HepG2 (cell line): ENCODE data around the gene UBAC1. TPM values are rescaled to one million over a fixed set of nuclear protein-coding genes. Genes with fewer than 3 reads are reported as not detected.

Experiments
- ASH2L ChIP-seq: fragments of 300-600, 200-600 bp; sonication (generic); IDR thresholded peaks from 2 replicates; pipeline ENCODE4 v1.7.0; 2017; ENCODE audit warnings: low read depth, mild to moderate bottlenecking, moderate library complexity, mixed read lengths, low read length; ENCODE audit not compliant: insufficient read length
- ERF ChIP-seq: IDR thresholded peaks from 2 replicates; pipeline ENCODE4 v1.6.1; 2018; ENCODE audit warnings: missing biosample characterization, missing genetic modification reagents
- MZF1 ChIP-seq: sonication (generic); formaldehyde crosslinking; IDR thresholded peaks from 2 replicates; pipeline ENCODE4 v1.8.1; 2023; ENCODE audit warnings: mild to moderate bottlenecking, missing genetic modification reagents, borderline replicate concordance
- NFYB ChIP-seq: sonication (generic); formaldehyde crosslinking; IDR thresholded peaks from 2 replicates; pipeline ENCODE4 v1.4.0; 2020; ENCODE audit warnings: missing genetic modification reagents
- SSRP1 ChIP-seq: IDR thresholded peaks from 2 replicates; pipeline ENCODE4 v1.6.1; 2016; ENCODE audit warnings: control low read depth
- TARDBP ChIP-seq: sonication (generic); formaldehyde crosslinking; IDR thresholded peaks from 2 replicates; pipeline ENCODE4 v1.8.0; 2022; ENCODE audit warnings: mild to moderate bottlenecking, missing genetic modification reagents
- ZBTB7B ChIP-seq: sonication (generic); formaldehyde crosslinking; IDR thresholded peaks from 2 replicates; pipeline ENCODE4 v1.4.0; 2020; ENCODE audit warnings: missing genetic modification reagents
- ZEB1 ChIP-seq: IDR thresholded peaks from 2 replicates; pipeline ENCODE4 v1.6.1; 2012; ENCODE audit warnings: mild to moderate bottlenecking, low read depth, inconsistent platforms; ENCODE audit not compliant: insufficient replicate concordance
- ZMYM3 ChIP-seq: sonication (generic); formaldehyde crosslinking; IDR thresholded peaks from 2 replicates; pipeline ENCODE4 v1.5.1; 2020; ENCODE audit warnings: mild to moderate bottlenecking, missing genetic modification reagents
- ZNF121 ChIP-seq: sonication (generic); formaldehyde crosslinking; IDR thresholded peaks from 2 replicates; pipeline ENCODE4 v1.5.0; 2020; ENCODE audit warnings: mild to moderate bottlenecking, missing genetic modification reagents
- ZNF263 ChIP-seq: sonication (generic); formaldehyde crosslinking; IDR thresholded peaks from 2 replicates; pipeline ENCODE4 v1.4.0; 2020; ENCODE audit warnings: missing genetic modification reagents
- ZNF264 ChIP-seq: sonication (generic); formaldehyde crosslinking; IDR thresholded peaks from 2 replicates; pipeline ENCODE4 v1.4.0; 2020; ENCODE audit warnings: missing genetic modification reagents
- ZNF501 ChIP-seq: sonication (generic); formaldehyde crosslinking; IDR thresholded peaks from 2 replicates; pipeline ENCODE4 v1.5.1; 2020; ENCODE audit warnings: mild to moderate bottlenecking, moderate library complexity, missing genetic modification reagents
- polyA plus RNA-seq, 8 experiments: library from polyadenylated mRNA; depleted of rRNA in 3 of 8; stranded (reverse) in 7 of 8; unstranded in 1 of 8; fragments of >200 nt; fragmentation: Illumina TruSeq in 4 of 8; extraction: Trizol in 4 of 8; gene quantifications; 2 replicates each; pipeline versions ENCODE4 v1.2.1 to v1.2.3, GENCODE V29; 2011 to 2016; ENCODE audit warnings: low read depth in 4 of 8, missing spikeins in 1 of 8, mixed read lengths in 1 of 8; ENCODE audit not compliant: insufficient read depth in 1 of 8
- total RNA-seq, 5 experiments: library from RNA; depleted of rRNA; stranded (reverse); fragments of >200 nt; fragmentation: Illumina TruSeq; extraction: Trizol; gene quantifications; 2 replicates each; pipeline ENCODE4 v1.2.3, GENCODE V29; 2016; ENCODE audit warnings: low read depth in 1 of 5
- TF ChIP-seq, protein P1 (sequence below): sonication (generic); formaldehyde crosslinking; conservative IDR thresholded peaks from 2 replicates; pipeline ENCODE4 v1.4.0; 2020; ENCODE audit warnings: missing genetic modification reagents
- TF ChIP-seq, protein P2 (sequence below): sonication (generic); formaldehyde crosslinking; IDR thresholded peaks from 2 replicates; pipeline ENCODE4 v1.5.1; 2020; ENCODE audit warnings: missing genetic modification reagents, mild to moderate bottlenecking, borderline replicate concordance
- TF ChIP-seq, protein P3 (sequence below): sonication (generic); formaldehyde crosslinking; IDR thresholded peaks from 2 replicates; pipeline ENCODE4 v1.5.1; 2020; ENCODE audit warnings: mild to moderate bottlenecking, missing genetic modification reagents
- TF ChIP-seq, protein P4 (sequence below): sonication (generic); formaldehyde crosslinking; IDR thresholded peaks from 2 replicates; pipeline ENCODE4 v1.4.0; 2020; ENCODE audit warnings: mild to moderate bottlenecking, missing genetic modification reagents
- TF ChIP-seq, protein P5 (sequence below): sonication (generic); formaldehyde crosslinking; IDR thresholded peaks from 2 replicates; pipeline ENCODE4 v1.5.0; 2020; ENCODE audit warnings: mild to moderate bottlenecking, missing genetic modification reagents

The UBAC1 gene
- total and polyA plus RNA-seq, 2 of the 13 experiments (the other 11 are each of a cell fraction or from before 2014, with no cell fraction given) = 32.2 to 34.1 TPM

DNA sequence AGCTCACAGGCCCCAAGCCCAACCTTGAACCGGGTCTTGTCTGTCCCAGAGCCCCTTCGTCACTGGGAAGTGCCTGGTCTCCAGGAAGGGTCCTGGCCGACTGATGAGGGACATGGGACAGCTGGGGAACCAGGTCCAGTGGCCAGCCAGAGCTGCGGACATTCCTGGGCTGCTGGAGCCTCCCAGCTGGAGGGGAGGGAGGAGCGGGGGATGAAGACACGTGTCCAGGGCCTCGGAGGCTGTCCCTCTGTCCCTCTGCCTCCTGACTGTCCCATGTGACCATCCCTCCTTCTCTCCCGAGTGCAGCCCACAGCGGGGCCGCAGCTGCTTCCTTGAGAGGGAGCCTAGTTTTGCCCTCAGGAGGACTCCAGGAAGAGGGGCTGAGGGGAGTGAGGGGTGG is 41.7 kb upstream of the UBAC1 start (continued):
- TF ChIP-seq ZBTB7B (CRISPR knock-in tag) (no peak; the same call in 1 of the 2 replicates), NFYB (CRISPR knock-in tag) (no peak), ASH2L (no peak), TARDBP (CRISPR knock-in tag) (no peak), SSRP1 (CRISPR knock-in tag) (no peak), ZNF263 (CRISPR knock-in tag) (peak; percentile 75), ZNF121 (CRISPR knock-in tag) (0 out of 2 replicates have a peak, but pooled peaks have one; percentile 24), ZMYM3 (peak; percentile 35; the same call in 1 of the 2 replicates), ERF (CRISPR knock-in tag) (no peak), ZNF501 (CRISPR knock-in tag) (no peak), ZEB1 (no peak), ZNF264 (CRISPR knock-in tag) (no peak), MZF1 (no peak)
- TF ChIP-seq, protein P1, sequence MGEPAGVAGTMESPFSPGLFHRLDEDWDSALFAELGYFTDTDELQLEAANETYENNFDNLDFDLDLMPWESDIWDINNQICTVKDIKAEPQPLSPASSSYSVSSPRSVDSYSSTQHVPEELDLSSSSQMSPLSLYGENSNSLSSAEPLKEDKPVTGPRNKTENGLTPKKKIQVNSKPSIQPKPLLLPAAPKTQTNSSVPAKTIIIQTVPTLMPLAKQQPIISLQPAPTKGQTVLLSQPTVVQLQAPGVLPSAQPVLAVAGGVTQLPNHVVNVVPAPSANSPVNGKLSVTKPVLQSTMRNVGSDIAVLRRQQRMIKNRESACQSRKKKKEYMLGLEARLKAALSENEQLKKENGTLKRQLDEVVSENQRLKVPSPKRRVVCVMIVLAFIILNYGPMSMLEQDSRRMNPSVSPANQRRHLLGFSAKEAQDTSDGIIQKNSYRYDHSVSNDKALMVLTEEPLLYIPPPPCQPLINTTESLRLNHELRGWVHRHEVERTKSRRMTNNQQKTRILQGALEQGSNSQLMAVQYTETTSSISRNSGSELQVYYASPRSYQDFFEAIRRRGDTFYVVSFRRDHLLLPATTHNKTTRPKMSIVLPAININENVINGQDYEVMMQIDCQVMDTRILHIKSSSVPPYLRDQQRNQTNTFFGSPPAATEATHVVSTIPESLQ (CRISPR knock-in tag) = no peak
- TF ChIP-seq, protein P2, sequence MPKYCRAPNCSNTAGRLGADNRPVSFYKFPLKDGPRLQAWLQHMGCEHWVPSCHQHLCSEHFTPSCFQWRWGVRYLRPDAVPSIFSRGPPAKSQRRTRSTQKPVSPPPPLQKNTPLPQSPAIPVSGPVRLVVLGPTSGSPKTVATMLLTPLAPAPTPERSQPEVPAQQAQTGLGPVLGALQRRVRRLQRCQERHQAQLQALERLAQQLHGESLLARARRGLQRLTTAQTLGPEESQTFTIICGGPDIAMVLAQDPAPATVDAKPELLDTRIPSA = no peak
- TF ChIP-seq, protein P3, sequence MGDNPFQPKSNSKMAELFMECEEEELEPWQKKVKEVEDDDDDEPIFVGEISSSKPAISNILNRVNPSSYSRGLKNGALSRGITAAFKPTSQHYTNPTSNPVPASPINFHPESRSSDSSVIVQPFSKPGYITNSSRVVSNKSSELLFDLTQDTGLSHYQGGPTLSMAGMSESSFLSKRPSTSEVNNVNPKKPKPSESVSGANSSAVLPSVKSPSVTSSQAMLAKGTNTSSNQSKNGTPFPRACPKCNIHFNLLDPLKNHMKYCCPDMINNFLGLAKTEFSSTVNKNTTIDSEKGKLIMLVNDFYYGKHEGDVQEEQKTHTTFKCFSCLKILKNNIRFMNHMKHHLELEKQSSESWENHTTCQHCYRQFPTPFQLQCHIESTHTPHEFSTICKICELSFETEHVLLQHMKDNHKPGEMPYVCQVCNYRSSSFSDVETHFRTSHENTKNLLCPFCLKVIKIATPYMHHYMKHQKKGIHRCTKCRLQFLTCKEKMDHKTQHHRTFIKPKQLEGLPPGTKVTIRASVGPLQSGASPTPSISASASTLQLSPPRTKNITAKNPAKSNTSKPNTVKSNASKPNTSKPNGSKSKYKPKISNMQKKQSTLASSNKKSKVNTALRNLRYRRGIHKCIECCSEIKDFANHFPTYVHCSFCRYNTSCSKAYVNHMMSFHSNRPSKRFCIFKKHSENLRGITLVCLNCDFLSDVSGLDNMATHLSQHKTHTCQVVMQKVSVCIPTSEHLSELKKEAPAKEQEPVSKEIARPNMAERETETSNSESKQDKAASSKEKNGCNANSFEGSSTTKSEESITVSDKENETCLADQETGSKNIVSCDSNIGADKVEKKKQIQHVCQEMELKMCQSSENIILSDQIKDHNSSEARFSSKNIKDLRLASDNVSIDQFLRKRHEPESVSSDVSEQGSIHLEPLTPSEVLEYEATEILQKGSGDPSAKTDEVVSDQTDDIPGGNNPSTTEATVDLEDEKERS (CRISPR knock-in tag) = 0 out of 2 replicates have a peak, but pooled peaks have one; percentile 38
- TF ChIP-seq, protein P4, sequence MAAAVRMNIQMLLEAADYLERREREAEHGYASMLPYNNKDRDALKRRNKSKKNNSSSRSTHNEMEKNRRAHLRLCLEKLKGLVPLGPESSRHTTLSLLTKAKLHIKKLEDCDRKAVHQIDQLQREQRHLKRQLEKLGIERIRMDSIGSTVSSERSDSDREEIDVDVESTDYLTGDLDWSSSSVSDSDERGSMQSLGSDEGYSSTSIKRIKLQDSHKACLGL (CRISPR knock-in tag) = 0 out of 2 replicates have a peak, but pooled peaks have one; percentile 34
- TF ChIP-seq, protein P5, sequence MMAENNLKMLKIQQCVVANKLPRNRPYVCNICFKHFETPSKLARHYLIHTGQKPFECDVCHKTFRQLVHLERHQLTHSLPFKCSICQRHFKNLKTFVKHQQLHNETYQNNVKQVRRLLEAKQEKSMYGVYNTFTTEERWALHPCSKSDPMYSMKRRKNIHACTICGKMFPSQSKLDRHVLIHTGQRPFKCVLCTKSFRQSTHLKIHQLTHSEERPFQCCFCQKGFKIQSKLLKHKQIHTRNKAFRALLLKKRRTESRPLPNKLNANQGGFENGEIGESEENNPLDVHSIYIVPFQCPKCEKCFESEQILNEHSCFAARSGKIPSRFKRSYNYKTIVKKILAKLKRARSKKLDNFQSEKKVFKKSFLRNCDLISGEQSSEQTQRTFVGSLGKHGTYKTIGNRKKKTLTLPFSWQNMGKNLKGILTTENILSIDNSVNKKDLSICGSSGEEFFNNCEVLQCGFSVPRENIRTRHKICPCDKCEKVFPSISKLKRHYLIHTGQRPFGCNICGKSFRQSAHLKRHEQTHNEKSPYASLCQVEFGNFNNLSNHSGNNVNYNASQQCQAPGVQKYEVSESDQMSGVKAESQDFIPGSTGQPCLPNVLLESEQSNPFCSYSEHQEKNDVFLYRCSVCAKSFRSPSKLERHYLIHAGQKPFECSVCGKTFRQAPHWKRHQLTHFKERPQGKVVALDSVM (CRISPR knock-in tag) = peak; percentile 93
